Cortex of kidney (tissue), 1 donor: Measurements from ENCODE around the gene OPN5.

Experiments used
- DNase-seq: peaks from one replicate; lab custom pipeline; 2025; lab: John Stamatoyannopoulos, UW

Gene OPN5

GRCh38 chr6:47789553-47789952, 7.7 kb downstream of the OPN5 start:
- DNase-seq: no peak

GRCh38 chr6:47792216-47792733, 10.4 kb downstream of the OPN5 start:
- DNase-seq: no peak

- no peak for DNase-seq
Observed at GRCh38 chr6:47794577-47795135, 12.8 kb downstream of the OPN5 start.

GRCh38 chr6:47801984-47802383, 20.2 kb downstream of the OPN5 start:
- DNase-seq: no peak

GRCh38 chr6:47804821-47805220, 23.0 kb downstream of the OPN5 start:
- no peak for DNase-seq

- DNase-seq: no peak
Observed at GRCh38 chr6:47809873-47810272, 28.0 kb downstream of the OPN5 start.

- no peak for DNase-seq
Observed at GRCh38 chr6:47810885-47811284, 29.1 kb downstream of the OPN5 start.

GRCh38 chr6:47811443-47811842, 29.6 kb downstream of the OPN5 start:
- no peak for DNase-seq

GRCh38 chr6:47817749-47818148, 35.9 kb downstream of the OPN5 start:
- DNase-seq: no peak

- DNase-seq: no peak
Observed at GRCh38 chr6:47819461-47819860, 37.6 kb downstream of the OPN5 start.

GRCh38 chr6:47822856-47823554, 41.2 kb downstream of the OPN5 start:
- DNase-seq: no peak

- no peak for DNase-seq
Observed at GRCh38 chr6:47832386-47833100, 50.7 kb downstream of the OPN5 start.

- no peak for DNase-seq
Observed at GRCh38 chr6:47834196-47834595, 52.4 kb downstream of the OPN5 start.

GRCh38 chr6:47836046-47836445, 54.2 kb downstream of the OPN5 start:
- DNase-seq: no peak

- no peak for DNase-seq
Observed at GRCh38 chr6:47836639-47837038, 54.8 kb downstream of the OPN5 start.

- no peak for DNase-seq
Observed at GRCh38 chr6:47839645-47840044, 57.8 kb downstream of the OPN5 start.

- DNase-seq: no peak
Observed at GRCh38 chr6:47844881-47845280, 63.0 kb downstream of the OPN5 start.

GRCh38 chr6:47846752-47847151, 64.9 kb downstream of the OPN5 start:
- DNase-seq: no peak

GRCh38 chr6:47851091-47851490, 69.3 kb downstream of the OPN5 start:
- DNase-seq: no peak

- DNase-seq: no peak
Observed at GRCh38 chr6:47852727-47853126, 70.9 kb downstream of the OPN5 start.

GRCh38 chr6:47853766-47854165, 71.9 kb downstream of the OPN5 start:
- no peak for DNase-seq

GRCh38 chr6:47854971-47855370, 73.1 kb downstream of the OPN5 start:
- DNase-seq: no peak

GRCh38 chr6:47859175-47859574, 77.3 kb downstream of the OPN5 start:
- no peak for DNase-seq
